Smooth muscle cell (in vitro differentiated cells): ENCODE measurements around the gene NAXD. TPM values are rescaled to one million over a fixed set of nuclear protein-coding genes. Genes with fewer than 3 reads are reported as not detected.
"Not testable (repeated sequence)": the region's sequence is repeated elsewhere in the genome, so short reads cannot be mapped to it uniquely, and the experiment has no call there.

Source experiments
- DNase-seq: peaks from one replicate; lab custom pipeline; 2025; ENCODE audit not compliant: unreplicated experiment; lab: John Stamatoyannopoulos, UW
- H2AFZ ChIP-seq: fragments of 200-600 bp; sonication (generic); 2 replicates; pipeline ENCODE4 v1.6.0; 2016; ENCODE audit warnings: antibody characterized with exemption, low read depth, mild to moderate bottlenecking
- H3F3A ChIP-seq: fragments of 200-600 bp; sonication (generic); 2 replicates; pipeline ENCODE4 v1.6.0; 2017; ENCODE audit warnings: antibody characterized with exemption, low read depth
- H3K27ac ChIP-seq: fragments of 200-600 bp; sonication (generic); 2 replicates; pipeline ENCODE4 v1.5.1; 2016; ENCODE audit warnings: low read depth, mild to moderate bottlenecking
- H3K27me3 ChIP-seq: fragments of 200-600 bp; sonication (generic); 2 replicates; pipeline ENCODE4 v1.6.1; 2016; ENCODE audit warnings: low read depth, mild to moderate bottlenecking
- H3K36me3 ChIP-seq: fragments of 200-600 bp; sonication (generic); 2 replicates; pipeline ENCODE4 v1.5.1; 2016; ENCODE audit warnings: low read depth
- H3K4me1 ChIP-seq: fragments of 200-600 bp; sonication (generic); 2 replicates; pipeline ENCODE4 v1.5.1; 2016; ENCODE audit warnings: low read depth
- H3K4me2 ChIP-seq: fragments of 200-600 bp; sonication (generic); 2 replicates; pipeline ENCODE4 v1.6.0; 2016; ENCODE audit warnings: mild to moderate bottlenecking
- H3K4me3 ChIP-seq: fragments of 200-600 bp; sonication (generic); 2 replicates; pipeline ENCODE4 v1.5.1; 2016; ENCODE audit warnings: mild to moderate bottlenecking
- H3K79me2 ChIP-seq: fragments of 200-600 bp; sonication (generic); 2 replicates; pipeline ENCODE4 v1.6.0; 2016; ENCODE audit warnings: low read depth, mild to moderate bottlenecking
- H3K9ac ChIP-seq: fragments of 200-600 bp; sonication (generic); 2 replicates; pipeline ENCODE4 v1.6.0; 2016; ENCODE audit warnings: low read depth
- H3K9me3 ChIP-seq: fragments of 200-600 bp; sonication (generic); replicated peaks from 2 replicates; pipeline ENCODE4 v1.5.1; 2016; ENCODE audit warnings: low read depth
- H4K20me1 ChIP-seq: fragments of 200-600 bp; sonication (generic); 2 replicates; pipeline ENCODE4 v1.6.0; 2016; ENCODE audit warnings: low read depth
- WGBS: methylation state at CpG from one replicate; pipeline ENCODE4 v1.1.7; 2016; ENCODE audit warnings: low lambda C conversion rate; 5-methylcytosine and 5-hydroxymethylcytosine counted together
- polyA plus RNA-seq: library from polyadenylated mRNA; unstranded; fragments of >200 nt; fragmentation: Nextera tagmentation; extraction: Ambion mirVana; gene quantifications from 2 replicates; pipeline ENCODE4 v1.2.1, GENCODE V29; 2016
- total RNA-seq: library from RNA; depleted of rRNA; stranded (reverse); fragments of >200 nt; gene quantifications from 2 replicates; pipeline ENCODE4 v1.2.3, GENCODE V29; 2014
- TF ChIP-seq, protein P1 (sequence below): fragments of 200-600 bp; sonication (generic); IDR thresholded peaks from 2 replicates; pipeline ENCODE4 v1.5.1; 2017; ENCODE audit warnings: borderline replicate concordance, mild to moderate bottlenecking, antibody characterized with exemption; ENCODE audit not compliant: insufficient read depth, poor library complexity, severe bottlenecking

Gene NAXD
- total and polyA plus RNA-seq, 2 experiments from 2014 or later = 16.9 to 30.9 TPM

DNA sequence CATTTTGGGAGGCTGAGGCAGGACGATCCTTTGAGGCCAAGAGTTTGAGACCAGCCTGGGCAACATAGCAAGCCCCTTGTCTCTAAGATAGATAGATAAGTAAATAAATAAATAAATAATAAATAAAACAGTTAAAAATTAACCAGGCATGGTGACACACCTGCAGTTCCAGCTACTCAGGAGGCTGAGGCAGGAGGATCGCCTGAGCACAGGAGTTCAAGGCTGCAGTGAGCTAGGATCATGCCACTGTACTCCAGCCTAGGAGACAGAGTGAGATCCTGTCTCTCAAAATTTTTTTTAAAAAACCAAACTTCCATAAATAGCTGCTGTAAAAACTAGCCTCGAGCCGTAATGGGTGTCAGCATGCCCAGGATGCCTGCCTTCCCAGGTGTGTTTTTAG, 14.4 kb upstream of the NAXD start:
- Histone ChIP-seq H3K4me2 (no peak overlapping the region), H3K27ac (no peak overlapping the region), H4K20me1 (no peaks in the 10 kb centered on the region), H3K27me3 (no peaks in the 10 kb centered on the region), H3K9ac (no peak overlapping the region), H3F3A (no peaks in the 10 kb centered on the region), H3K4me3 (no peak overlapping the region), H3K4me1 (no peaks in the 10 kb centered on the region), H2AFZ (no peak overlapping the region), H3K79me2 (no peaks in the 10 kb centered on the region), H3K9me3 (no peaks in the 10 kb centered on the region), H3K36me3 (no peaks in the 10 kb centered on the region)
- TF ChIP-seq, protein P1, sequence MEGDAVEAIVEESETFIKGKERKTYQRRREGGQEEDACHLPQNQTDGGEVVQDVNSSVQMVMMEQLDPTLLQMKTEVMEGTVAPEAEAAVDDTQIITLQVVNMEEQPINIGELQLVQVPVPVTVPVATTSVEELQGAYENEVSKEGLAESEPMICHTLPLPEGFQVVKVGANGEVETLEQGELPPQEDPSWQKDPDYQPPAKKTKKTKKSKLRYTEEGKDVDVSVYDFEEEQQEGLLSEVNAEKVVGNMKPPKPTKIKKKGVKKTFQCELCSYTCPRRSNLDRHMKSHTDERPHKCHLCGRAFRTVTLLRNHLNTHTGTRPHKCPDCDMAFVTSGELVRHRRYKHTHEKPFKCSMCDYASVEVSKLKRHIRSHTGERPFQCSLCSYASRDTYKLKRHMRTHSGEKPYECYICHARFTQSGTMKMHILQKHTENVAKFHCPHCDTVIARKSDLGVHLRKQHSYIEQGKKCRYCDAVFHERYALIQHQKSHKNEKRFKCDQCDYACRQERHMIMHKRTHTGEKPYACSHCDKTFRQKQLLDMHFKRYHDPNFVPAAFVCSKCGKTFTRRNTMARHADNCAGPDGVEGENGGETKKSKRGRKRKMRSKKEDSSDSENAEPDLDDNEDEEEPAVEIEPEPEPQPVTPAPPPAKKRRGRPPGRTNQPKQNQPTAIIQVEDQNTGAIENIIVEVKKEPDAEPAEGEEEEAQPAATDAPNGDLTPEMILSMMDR = no peak
- WGBS = 77% methylated on average over 4 of the region's 4 CpGs
- no peak for DNase-seq

DNA sequence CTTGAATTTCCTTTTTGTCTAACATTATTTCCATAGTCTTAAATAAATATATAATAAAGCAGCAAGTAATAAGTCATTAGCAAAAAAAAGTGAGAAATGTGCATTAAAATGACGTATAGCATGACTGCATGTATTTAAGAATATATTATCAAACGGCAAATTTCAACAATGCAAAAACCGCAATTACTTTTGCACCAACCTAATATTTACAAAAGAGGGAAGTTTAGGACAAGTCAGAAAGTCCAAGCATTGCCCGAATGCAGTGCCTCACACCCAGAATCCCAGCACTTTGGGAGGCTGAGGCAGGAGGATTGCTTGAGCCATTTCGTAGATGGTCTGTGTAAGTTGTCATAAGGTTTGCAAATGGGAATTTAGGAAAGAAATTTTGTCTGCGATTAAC, 10.2 kb upstream of the NAXD start:
- no peaks in the 10 kb centered on the region for H3K79me2 ChIP-seq
- H3F3A ChIP-seq = no peaks in the 10 kb centered on the region
- H3K27ac ChIP-seq = no peak overlapping the region
- H3K9me3 ChIP-seq = no peaks in the 10 kb centered on the region
- no peaks in the 10 kb centered on the region for H3K4me1 ChIP-seq
- WGBS = 96% methylated on average over 6 of the region's 6 CpGs
- no peak overlapping the region for H3K4me3 ChIP-seq
- no peak overlapping the region for H3K4me2 ChIP-seq
- no peak overlapping the region for H2AFZ ChIP-seq
- H4K20me1 ChIP-seq = no peaks in the 10 kb centered on the region
- no peak overlapping the region for H3K9ac ChIP-seq
- no peaks in the 10 kb centered on the region for H3K36me3 ChIP-seq
- no peak for DNase-seq
- no peaks in the 10 kb centered on the region for H3K27me3 ChIP-seq
- TF ChIP-seq, protein P1 = no peak

- H3K4me3 ChIP-seq, H3K27ac ChIP-seq, H4K20me1 ChIP-seq, H3K9me3 ChIP-seq, DNase-seq, H3K4me2 ChIP-seq, H3K9ac ChIP-seq, H2AFZ ChIP-seq, H3K27me3 ChIP-seq, H3F3A ChIP-seq, H3K4me1 ChIP-seq, H3K36me3 ChIP-seq, H3K79me2 ChIP-seq: not testable (repeated sequence)
- 98% methylated on average over 9 of the region's 33 CpGs for WGBS
Observed at GRCh38 chr13:110606281-110606680, 9.1 kb upstream of the NAXD start.

DNA sequence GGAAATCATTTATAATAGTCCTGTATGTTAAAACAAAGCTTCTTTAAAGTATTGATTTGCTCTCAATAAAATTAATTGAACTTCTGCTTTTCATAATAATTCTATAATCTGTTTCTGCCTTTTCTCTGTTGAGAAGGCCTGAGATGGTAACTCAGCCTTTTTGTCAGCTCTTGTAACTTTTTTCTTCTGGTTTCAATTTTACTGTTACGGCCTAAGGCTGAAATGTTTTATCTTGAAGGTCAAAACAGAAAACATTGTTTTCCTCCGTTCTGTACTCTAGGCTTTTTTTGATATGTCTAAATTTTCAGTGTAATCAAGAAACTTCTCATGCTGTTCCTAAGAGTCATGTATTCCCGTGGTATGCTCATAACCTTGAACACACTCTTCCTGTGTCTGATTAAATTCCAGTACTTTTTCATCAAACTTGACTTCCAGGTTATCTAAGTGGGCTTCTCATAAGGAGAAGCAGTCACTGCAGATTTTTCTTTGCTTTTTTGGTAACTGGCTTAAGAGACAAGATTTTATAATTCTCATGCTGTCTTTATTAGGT, 7.6 kb upstream of the NAXD start:
- no peaks in the 10 kb centered on the region for H3K9me3 ChIP-seq
- no peak overlapping the region for H3K4me3 ChIP-seq
- no peaks in the 10 kb centered on the region for H3F3A ChIP-seq
- no peak overlapping the region for H3K4me2 ChIP-seq
- no peak overlapping the region for H2AFZ ChIP-seq
- H3K27ac ChIP-seq = no peak overlapping the region
- H4K20me1 ChIP-seq = no peaks in the 10 kb centered on the region
- TF ChIP-seq, protein P1 = no peak
- H3K79me2 ChIP-seq = no peaks in the 10 kb centered on the region
- DNase-seq = no peak
- H3K4me1 ChIP-seq = no peaks in the 10 kb centered on the region
- no peak overlapping the region for H3K9ac ChIP-seq
- no peaks in the 10 kb centered on the region for H3K36me3 ChIP-seq
- no peaks in the 10 kb centered on the region for H3K27me3 ChIP-seq
- WGBS = 86% methylated on average over 3 of the region's 3 CpGs
